Tibial nerve (tissue), 4 donors: ENCODE measurements around the gene BNIP5. TPM values are rescaled to one million over a fixed set of nuclear protein-coding genes. Genes with fewer than 3 reads are reported as not detected.

Source experiments
- DNase-seq, 2 donors: peaks; one replicate each; pipeline ENCODE4 v3.0.0-alpha.2; 2019; ENCODE audit warnings: low spot score in 2 of 2
- H3K27ac ChIP-seq, 4 donors: fragments of 200-600 bp; sonication (generic) in 3 of 4; one replicate each; pipeline ENCODE4 v1.5.1; 2017 to 2019; ENCODE audit warnings: mild to moderate bottlenecking in 1 of 4
- H3K27me3 ChIP-seq, 2 donors: fragments of 200-600 bp; sonication (generic) in 1 of 2; one replicate each; pipeline versions ENCODE4 v1.5.1 to v1.6.0; 2017 to 2019
- H3K36me3 ChIP-seq, 3 donors: fragments of 200-600 bp; sonication (generic); one replicate each; pipeline ENCODE4 v1.5.1; 2018 to 2019
- H3K4me1 ChIP-seq, 4 donors: fragments of 200-600 bp; sonication (generic) in 3 of 4; one replicate each; pipeline ENCODE4 v1.5.1; 2017 to 2019
- H3K4me3 ChIP-seq, 4 donors: fragments of 200-600 bp; sonication (generic) in 3 of 4; one replicate each; pipeline ENCODE4 v1.5.1; 2017 to 2019; ENCODE audit warnings: mild to moderate bottlenecking in 1 of 4, moderate library complexity in 1 of 4
- H3K9me3 ChIP-seq, 4 donors: fragments of 200-600 bp; sonication (generic) in 3 of 4; one replicate each; pipeline ENCODE4 v1.5.1; 2017 to 2019
- EP300 ChIP-seq, 2 donors: sonication (generic); formaldehyde crosslinking; IDR thresholded peaks; one replicate each; pipeline ENCODE4 v1.6.1; 2017; ENCODE audit warnings: antibody characterized with exemption in 2 of 2, mild to moderate bottlenecking in 1 of 2
- POLR2A ChIP-seq, 2 donors: fragments of 450-650 bp; IDR thresholded peaks; one replicate each; pipeline ENCODE4 v1.6.1; 2017; ENCODE audit warnings: antibody characterized with exemption in 2 of 2, mild to moderate bottlenecking in 2 of 2, moderate library complexity in 2 of 2
- WGBS, 2 donors: methylation state at CpG; one replicate each; pipeline ENCODE4 v1.1.5; 2018; 5-methylcytosine and 5-hydroxymethylcytosine counted together
- total RNA-seq, 4 donors: library from RNA; depleted of rRNA; stranded (reverse); fragments of >200 nt; gene quantifications; one replicate each; pipeline ENCODE4 v1.1.0, GENCODE V29; 2016
- TF ChIP-seq, protein P1 (sequence below), 5 experiments: fragments of 200-600 bp in 3 of 5; fragments of 450-650 bp in 2 of 5; sonication (generic) in 3 of 5; IDR thresholded peaks; one replicate each; pipeline ENCODE4 v1.5.1; 2016 to 2019; ENCODE audit warnings: antibody characterized with exemption in 5 of 5, mild to moderate bottlenecking in 3 of 5, moderate library complexity in 2 of 5

Gene BNIP5
- total RNA-seq, 4 donors from 2014 or later = not detected

DNA sequence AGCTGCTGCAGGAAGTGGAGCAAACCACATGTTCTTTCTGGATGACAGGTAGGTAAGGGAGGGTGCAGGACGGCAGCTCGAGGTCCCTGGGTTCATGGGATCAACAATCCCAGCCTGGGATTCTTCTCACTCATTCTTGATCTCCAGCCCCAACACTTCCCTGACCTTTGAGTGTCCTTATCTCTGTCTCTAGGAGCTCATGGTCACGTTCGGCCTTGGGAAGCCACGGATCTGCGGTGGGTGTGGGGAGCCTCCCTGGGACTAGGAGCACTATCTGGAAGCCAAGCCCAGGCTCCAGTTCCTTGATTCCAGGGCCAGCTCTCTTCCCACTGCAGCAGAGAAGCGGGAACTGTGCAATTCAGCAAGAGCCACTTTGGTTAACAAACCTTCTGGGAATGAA lies 27.5 kb downstream of the BNIP5 start:
- Histone ChIP-seq H3K27me3 (no peaks in the 10 kb centered on the region), H3K36me3 (no peaks in the 10 kb centered on the region), H3K27ac (no peak overlapping the region), H3K4me3 (no peak overlapping the region), H3K4me1 (peaks cover 0 to 6% (median 2%) of the 10 kb centered on the region in 4 donors), H3K9me3 (no peaks in the 10 kb centered on the region)
- DNase-seq = no peak
- TF ChIP-seq, protein P1, sequence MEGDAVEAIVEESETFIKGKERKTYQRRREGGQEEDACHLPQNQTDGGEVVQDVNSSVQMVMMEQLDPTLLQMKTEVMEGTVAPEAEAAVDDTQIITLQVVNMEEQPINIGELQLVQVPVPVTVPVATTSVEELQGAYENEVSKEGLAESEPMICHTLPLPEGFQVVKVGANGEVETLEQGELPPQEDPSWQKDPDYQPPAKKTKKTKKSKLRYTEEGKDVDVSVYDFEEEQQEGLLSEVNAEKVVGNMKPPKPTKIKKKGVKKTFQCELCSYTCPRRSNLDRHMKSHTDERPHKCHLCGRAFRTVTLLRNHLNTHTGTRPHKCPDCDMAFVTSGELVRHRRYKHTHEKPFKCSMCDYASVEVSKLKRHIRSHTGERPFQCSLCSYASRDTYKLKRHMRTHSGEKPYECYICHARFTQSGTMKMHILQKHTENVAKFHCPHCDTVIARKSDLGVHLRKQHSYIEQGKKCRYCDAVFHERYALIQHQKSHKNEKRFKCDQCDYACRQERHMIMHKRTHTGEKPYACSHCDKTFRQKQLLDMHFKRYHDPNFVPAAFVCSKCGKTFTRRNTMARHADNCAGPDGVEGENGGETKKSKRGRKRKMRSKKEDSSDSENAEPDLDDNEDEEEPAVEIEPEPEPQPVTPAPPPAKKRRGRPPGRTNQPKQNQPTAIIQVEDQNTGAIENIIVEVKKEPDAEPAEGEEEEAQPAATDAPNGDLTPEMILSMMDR (IDR thresholded peaks at IDR 0.05) = no peak
- TF ChIP-seq EP300 (IDR thresholded peaks at IDR 0.05) (no peak), POLR2A (IDR thresholded peaks at IDR 0.05) (no peak)
- 63 to 80% methylated on average over 7 of the region's 7 CpGs for WGBS, 2 donors

DNA sequence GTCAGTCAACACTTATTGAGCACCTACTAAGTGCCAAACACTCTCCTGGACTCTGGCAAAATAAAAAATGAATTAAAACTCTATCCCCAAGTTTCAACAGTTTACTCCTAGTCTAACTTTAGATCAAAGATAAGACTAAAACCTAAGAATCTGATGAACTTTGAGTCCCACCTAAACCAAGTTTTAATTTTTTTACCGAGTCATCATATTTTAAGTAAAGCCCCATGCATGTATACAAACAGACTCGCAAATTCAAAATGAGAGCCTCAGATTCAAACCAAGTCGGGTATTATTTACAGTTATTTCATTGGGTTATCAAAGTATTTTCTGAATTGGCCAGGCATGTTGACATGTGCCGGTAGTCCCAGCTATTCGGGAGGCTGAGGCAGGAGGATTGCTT lies 28.2 kb downstream of the BNIP5 start:
- 93 to 97% methylated on average over 5 of the region's 5 CpGs for WGBS, 2 donors
- Histone ChIP-seq H3K4me3 (no peak overlapping the region), H3K9me3 (no peaks in the 10 kb centered on the region), H3K4me1 (peaks cover 0 to 6% (median 2%) of the 10 kb centered on the region in 4 donors), H3K27me3 (no peaks in the 10 kb centered on the region), H3K27ac (no peak overlapping the region), H3K36me3 (no peaks in the 10 kb centered on the region)
- no peak for TF ChIP-seq POLR2A (IDR thresholded peaks at IDR 0.05)
- TF ChIP-seq EP300 (IDR thresholded peaks at IDR 0.05) = no peak
- TF ChIP-seq, protein P1 (IDR thresholded peaks at IDR 0.05) = no peak
- no peak for DNase-seq

DNA sequence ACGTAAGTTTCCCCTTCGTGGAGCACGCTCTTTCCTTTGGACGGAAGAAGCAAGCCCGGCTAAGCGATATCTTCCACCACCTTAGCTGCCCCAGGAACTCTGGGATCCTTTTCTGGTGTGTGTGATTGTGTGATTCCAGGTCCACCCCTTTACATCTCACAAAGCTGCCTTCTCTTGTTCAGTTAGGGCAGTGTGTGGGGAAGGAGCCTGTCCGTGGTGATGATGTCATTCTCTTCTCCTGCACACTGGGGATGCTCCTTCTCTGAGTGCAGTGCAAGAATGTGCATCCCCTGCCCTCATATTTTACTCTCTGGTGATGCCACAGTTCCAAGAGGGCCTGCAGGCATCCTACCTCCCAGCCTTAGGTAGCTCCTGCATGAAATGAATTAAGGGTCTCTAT lies 30.3 kb downstream of the BNIP5 start:
- Histone ChIP-seq H3K9me3 (no peaks in the 10 kb centered on the region), H3K4me3 (no peak overlapping the region), H3K36me3 (no peaks in the 10 kb centered on the region), H3K27ac (no peak overlapping the region), H3K4me1 (peaks cover 0 to 17% (median 5%) of the 10 kb centered on the region in 4 donors), H3K27me3 (no peaks in the 10 kb centered on the region)
- 84 to 85% methylated on average over 7 of the region's 7 CpGs for WGBS, 2 donors
- no peak for DNase-seq
- TF ChIP-seq EP300 (IDR thresholded peaks at IDR 0.05) (no peak), POLR2A (IDR thresholded peaks at IDR 0.05) (no peak)
- TF ChIP-seq, protein P1 (IDR thresholded peaks at IDR 0.05) = no peak

DNA sequence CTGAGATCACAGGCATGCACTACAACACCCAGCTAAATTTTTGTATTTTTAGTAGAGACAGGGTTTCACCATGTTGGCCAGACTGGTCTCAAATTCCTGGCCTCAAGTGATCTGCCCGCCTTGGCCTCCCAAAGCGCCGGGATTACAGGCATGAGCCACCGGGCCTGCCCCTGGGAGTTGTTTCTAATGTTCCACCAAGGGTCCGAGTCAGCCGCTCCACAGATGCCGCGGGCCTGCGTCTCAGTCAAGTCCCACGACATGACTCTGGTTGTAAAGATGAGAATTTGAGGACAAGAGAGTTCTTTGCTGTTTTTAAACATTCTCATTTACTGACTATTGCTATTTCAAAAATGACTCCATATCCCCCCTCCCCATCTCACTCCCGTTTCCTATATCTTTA lies 30.8 kb downstream of the BNIP5 start:
- Histone ChIP-seq H3K4me3 (no peak overlapping the region), H3K36me3 (no peaks in the 10 kb centered on the region), H3K9me3 (no peaks in the 10 kb centered on the region), H3K27ac (no peak overlapping the region), H3K4me1 (peaks cover 0 to 20% (median 7%) of the 10 kb centered on the region in 4 donors), H3K27me3 (no peaks in the 10 kb centered on the region)
- TF ChIP-seq EP300 (IDR thresholded peaks at IDR 0.05) (no peak), POLR2A (IDR thresholded peaks at IDR 0.05) (no peak)
- 84 to 91% methylated on average over 11 of the region's 11 CpGs for WGBS, 2 donors
- DNase-seq = no peak

DNA sequence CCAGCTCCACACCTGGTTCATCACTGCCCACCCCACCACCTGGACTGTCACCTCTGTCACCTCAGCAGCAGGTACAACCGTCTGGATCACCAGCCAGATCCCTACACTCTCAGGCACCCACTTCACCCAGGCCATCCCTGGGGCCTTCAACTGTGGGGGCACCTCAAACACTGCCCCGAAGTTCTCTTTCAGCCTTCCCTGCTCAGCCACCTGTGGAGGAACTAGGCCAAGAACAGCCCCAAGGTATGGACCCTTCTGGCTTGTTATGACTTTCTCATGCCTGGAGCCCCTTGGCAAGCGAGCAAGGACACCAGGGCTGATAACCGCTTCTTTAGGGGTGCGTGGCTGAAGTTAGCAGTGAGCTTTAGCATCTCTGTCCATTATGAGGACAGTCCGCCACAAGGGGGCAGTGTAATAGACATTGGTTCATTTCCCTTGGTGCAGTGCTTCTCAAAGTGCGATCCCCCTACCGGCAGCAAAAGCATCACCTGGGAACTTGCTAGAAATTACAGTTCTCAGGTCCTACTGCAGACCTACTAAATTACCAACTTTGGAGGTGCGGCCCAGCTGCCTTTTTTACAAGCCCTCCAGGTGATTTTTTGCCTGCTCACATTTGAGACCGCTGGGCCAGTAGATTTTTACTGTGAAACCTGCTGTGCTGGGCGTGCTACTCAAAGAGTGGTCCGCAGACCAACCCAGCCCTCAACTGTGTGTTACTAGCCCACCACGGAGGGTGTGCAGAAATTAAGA lies 34.3 kb downstream of the BNIP5 start:
- H3K27ac ChIP-seq = peak overlapping the region in 3 of 4 donors; percentile 20 to 73 (median 53)
- WGBS, 2 donors = 30 to 43% methylated on average over 13 of the region's 13 CpGs
- no peaks in the 10 kb centered on the region for H3K27me3 ChIP-seq
- peaks cover 0 to 26% (median 7%) of the 10 kb centered on the region in 4 donors for H3K4me1 ChIP-seq
- H3K36me3 ChIP-seq = no peaks in the 10 kb centered on the region
- DNase-seq = peak; percentile 88 to 99
- TF ChIP-seq EP300 (IDR thresholded peaks at IDR 0.05) (peak in 1 of 2 donors; percentile 6), POLR2A (IDR thresholded peaks at IDR 0.05) (no peak)
- TF ChIP-seq, protein P1 (IDR thresholded peaks at IDR 0.05) = peak; percentile 83 to 94 (median 91)
- H3K4me3 ChIP-seq = no peak overlapping the region
- no peaks in the 10 kb centered on the region for H3K9me3 ChIP-seq
